T-helper 2 cell (primary cell): ENCODE data around the gene MTF2.

Experiments used
- DNase-seq, 5 experiments: peaks; one replicate each; pipeline versions ENCODE4 v3.0.0 to v3.0.0-alpha.2; 2012 to 2022

Gene MTF2

GRCh38 chr1:93083979-93084378 lies 4.9 kb downstream of the MTF2 start:
- DNase-seq = no peak

- DNase-seq = no peak
Measured at GRCh38 chr1:93087532-93087931, 8.4 kb downstream of the MTF2 start.

- DNase-seq = no peak
Measured at GRCh38 chr1:93093332-93094006, 14.4 kb downstream of the MTF2 start.

- no peak for DNase-seq
Measured at GRCh38 chr1:93095804-93096585, 16.9 kb downstream of the MTF2 start.

- DNase-seq = no peak
Measured at GRCh38 chr1:93102142-93102541, 23.1 kb downstream of the MTF2 start.

DNA sequence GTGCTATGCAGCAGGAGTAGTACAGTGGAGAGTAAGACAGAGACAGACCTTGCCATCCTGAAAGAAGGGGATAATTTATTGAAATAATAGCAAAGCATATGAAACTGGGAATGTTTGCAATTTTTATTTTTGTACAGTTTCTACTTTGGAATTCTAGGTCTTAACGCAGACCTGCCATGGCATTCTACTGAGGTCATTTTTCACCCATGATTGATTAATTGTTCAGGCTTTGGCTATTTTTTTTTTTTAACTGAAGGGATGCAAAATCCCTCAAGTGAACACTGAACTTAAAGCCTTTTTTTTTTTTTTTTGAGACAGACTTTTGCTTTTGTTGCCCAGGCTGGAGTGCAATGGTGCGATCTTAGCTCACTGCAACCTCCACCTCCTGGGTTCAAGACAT lies 27.1 kb downstream of the MTF2 start:
- DNase-seq = no peak

GRCh38 chr1:93107395-93107794 lies 28.3 kb downstream of the MTF2 start:
- no peak for DNase-seq

DNA sequence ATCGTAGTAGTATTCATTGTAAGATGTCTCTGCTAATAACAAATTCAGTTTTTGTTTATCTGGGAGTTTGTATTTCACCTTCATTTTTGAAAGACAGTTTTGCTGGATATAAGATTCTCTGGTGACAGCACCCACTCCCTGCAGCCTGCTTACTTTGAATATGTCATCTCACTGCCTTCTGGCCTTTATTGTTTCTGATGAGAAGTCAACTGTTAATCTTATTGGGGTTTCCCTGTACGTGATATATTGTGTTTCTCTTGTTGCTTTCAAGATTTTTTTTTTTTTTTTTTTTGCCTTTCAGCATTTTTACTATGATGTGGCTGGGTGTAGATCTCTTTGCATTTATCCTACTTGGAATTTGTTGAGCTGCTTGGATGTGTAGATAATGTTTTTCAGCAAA lies 29.3 kb downstream of the MTF2 start:
- peak in 1 of 5 experiments; percentile 12 for DNase-seq

DNA sequence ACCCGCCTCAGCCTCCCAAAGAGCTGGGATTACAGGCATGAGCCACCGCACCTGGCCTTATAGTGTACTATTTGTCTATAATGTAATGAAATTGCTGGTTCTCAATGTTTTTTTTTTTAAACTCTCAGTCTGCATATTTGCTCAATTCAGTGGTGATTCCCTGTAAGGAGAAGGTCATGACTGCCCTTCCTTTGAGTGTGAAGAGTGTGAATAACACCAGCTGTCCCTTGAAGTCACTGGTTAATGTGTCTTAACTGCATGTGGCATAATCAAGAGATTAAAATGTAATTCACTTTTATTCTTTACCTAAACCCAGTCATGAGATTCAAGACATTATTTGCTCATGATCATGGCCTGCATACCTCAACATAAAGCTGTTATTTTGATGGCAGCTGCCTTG lies 30.5 kb downstream of the MTF2 start:
- no peak for DNase-seq

- DNase-seq = no peak
Measured at GRCh38 chr1:93111065-93111464, 32.0 kb downstream of the MTF2 start.

- no peak for DNase-seq
Measured at GRCh38 chr1:93111561-93111960, 32.5 kb downstream of the MTF2 start.

DNA sequence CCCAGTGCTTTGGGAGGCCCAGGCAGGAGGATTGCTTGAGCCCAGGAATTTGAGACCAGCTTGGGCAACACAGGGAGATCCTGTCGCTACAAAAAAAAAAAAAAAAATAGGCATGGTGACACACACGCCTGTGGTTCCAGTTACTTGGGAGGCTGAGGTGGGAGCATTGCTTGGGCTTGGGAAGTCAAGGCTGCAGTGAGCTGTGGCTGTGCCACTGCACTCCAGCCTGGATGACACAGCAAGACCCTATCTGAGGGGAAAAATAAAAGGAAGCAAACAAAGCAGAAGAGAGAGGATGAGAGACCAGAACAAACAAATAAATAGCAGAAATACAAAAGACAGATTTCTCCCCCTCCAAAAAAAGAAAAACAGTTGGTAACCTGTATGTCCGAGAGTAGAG lies 34.0 kb downstream of the MTF2 start:
- DNase-seq = no peak

- DNase-seq = no peak
Measured at GRCh38 chr1:93114391-93114790, 35.3 kb downstream of the MTF2 start.

- DNase-seq = no peak
Measured at GRCh38 chr1:93120614-93121013, 41.5 kb downstream of the MTF2 start.

DNA sequence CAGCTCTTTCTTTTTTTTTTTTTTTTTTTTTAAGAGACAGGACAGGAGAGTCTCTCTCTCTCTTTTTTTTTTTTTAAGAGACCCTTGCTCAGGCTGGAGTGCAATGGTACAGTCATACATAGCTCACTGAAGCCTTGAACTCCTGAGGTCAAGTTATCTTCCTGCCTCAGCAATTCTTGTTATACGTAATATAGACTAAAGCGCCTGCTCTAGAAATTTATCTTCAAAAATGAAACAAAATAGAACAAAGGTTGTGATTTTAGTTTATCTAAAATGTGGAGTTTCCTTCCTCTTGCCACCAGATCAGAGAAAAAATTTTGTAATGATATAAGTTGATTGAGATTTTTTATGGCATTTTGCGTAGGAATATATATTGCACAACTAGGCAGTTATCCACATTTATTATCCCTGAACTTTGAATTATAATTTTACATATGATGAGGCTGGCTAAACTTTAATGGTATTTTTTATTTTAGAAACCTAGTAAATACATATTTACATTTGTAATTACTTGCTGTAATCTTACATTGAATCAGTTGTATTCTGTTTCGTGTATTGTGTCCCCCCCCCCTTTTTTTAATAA lies 44.2 kb downstream of the MTF2 start:
- DNase-seq = peak in 1 of 5 experiments; percentile 62

GRCh38 chr1:93124556-93125355 lies 45.7 kb downstream of the MTF2 start:
- DNase-seq = no peak

DNA sequence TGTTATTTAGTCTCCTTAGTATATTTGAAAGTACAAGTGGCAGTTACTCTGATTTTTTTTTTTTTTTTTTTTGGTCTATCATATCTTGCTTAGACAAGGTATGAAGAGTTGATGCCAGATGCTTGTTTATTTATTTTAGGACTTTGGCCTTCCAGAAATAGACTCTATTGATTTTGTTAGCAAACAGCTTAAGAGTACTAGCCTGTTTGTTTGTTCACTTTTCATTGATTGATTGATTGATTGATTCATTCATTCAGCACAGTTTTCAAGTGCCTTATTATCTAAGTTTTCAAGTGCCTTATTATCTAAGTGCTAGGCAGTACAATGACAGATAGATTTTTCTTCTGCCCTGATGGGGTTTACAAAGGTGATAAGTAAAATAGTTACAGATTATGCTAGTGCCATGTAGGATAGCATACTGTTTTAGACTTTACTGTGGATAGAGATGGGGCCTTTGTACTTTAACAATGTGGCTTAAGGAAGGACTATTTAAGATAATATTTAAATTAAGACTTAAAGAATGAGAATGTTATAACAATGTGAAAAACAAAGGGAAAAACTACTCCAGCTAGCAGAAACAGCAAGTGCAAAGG lies 50.5 kb downstream of the MTF2 start:
- DNase-seq = no peak

DNA sequence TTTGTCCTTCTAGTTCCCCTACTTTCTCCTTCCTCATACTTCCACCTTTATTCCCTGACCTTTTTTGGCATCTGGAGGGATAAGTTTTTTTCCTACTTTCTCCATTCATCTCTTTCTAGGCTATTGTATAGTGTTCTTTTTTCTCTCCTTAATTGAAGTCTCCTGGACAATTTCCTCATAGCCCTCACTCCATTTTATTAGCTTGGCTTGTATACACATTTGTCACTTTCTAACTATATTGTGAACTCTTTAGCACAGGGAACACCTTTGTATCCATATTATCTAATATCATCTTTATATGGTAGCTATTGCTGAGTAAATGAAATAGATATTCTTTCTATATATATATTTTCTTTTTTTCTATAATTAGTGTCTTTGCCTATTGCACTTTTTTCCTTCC lies 53.6 kb downstream of the MTF2 start:
- no peak for DNase-seq

GRCh38 chr1:93136445-93136844 lies 57.4 kb downstream of the MTF2 start:
- DNase-seq = no peak

- no peak for DNase-seq
Measured at GRCh38 chr1:93137604-93138292, 58.7 kb downstream of the MTF2 start.

- no peak for DNase-seq
Measured at GRCh38 chr1:93140106-93140505, 61.0 kb downstream of the MTF2 start.

DNA sequence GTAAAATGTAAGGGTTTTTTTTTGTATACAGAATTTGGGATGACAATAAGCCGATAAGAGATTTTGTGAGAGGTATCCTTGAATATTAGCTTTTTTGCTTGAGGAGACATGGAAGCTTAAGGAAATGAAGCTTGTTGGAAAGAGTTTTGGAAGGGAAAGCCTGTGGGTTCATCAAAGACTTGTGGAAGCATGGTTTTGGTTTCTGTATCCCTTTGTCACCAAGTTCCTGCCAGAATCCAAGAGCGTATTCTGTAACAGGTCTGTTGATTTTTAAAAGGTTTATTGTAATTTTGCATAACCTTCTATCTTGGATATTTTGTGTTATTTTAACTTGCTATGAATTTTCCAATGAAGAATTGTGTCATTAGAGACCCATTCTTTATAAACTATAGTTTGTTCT lies 63.1 kb downstream of the MTF2 start:
- DNase-seq = no peak
